Middle frontal gyrus (tissue), 1 donor: Measurements from ENCODE around the gene GRXCR2.
"Not testable (repeated sequence)": the region's sequence is repeated elsewhere in the genome, so short reads cannot be mapped to it uniquely, and the experiment has no call there.

ENCODE experiments used
- DNase-seq: peaks from one replicate; pipeline ENCODE4 v3.0.0-alpha.2; 2015; ENCODE audit warnings: low spot score; ENCODE audit errors: extremely low spot score

Gene GRXCR2

DNA sequence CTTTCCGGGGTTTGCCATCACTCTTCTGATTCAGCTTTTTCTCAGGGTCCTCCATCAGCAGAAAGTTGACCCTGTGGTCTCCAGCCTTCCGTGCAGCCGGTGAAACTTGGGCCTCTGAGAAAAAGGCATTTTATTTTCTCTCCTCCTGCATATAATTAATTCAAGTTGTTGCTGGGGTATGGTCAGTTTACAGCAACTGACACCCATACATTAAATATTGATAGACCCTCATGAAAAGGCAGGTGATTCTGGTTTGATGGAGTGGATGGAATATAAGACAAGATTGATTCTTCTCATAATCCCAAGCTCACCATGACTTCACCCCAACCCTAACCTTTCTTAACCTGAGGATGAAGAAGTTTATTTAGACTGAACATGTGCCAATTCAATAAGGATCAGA lies at the start of gene GRXCR2:
Gene GRXCR2, minus strand, starts transcription at position 101 of the 400 bp plus-strand sequence. Its CDS starts 46 bp downstream, at position 55.
- DNase-seq = no peak

- DNase-seq = no peak
Observed at GRCh38 chr5:145922059-145922458, 49.2 kb upstream of the GRXCR2 start.

DNA sequence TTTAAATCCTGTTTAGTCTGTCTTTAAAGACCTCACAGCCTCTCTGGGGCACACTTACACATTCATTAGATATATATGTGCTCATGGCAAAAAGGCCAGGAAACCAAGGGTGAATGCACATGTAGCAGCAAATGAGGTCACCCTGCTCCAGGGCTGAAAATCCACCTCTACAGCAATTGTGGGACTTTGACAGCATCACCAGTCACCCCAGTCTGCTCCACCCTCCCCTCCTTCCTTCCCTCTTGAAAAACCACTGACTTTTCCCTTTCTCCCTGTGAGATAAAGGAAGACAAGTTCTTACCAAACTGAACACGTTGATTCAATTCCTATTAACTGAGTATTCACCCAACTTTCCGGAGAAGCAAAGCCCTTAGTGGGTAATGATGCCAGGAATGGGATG lies 48.4 kb upstream of the GRXCR2 start:
- no peak for DNase-seq

- no peak for DNase-seq
Observed at GRCh38 chr5:145920542-145921210, 47.9 kb upstream of the GRXCR2 start.

DNA sequence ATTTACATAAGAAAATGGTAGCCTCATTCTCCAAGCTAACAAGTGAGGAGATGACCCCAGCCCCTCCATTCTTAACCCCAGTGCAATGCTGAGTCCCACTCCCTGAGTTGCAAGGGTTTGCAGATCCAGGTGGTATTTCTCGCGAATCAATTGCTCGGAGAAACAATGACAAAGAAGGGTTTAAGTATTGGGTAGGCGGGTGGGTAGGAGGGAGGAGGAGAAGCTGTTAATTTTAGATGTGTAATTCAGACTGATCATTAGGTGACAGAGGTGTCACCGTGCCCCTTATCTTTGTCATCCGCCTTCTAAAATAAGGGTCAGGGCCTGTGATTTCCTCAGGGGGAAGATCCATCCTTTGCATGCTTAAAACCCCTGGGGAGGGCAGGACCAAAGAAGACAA lies 46.6 kb upstream of the GRXCR2 start:
- no peak for DNase-seq

DNA sequence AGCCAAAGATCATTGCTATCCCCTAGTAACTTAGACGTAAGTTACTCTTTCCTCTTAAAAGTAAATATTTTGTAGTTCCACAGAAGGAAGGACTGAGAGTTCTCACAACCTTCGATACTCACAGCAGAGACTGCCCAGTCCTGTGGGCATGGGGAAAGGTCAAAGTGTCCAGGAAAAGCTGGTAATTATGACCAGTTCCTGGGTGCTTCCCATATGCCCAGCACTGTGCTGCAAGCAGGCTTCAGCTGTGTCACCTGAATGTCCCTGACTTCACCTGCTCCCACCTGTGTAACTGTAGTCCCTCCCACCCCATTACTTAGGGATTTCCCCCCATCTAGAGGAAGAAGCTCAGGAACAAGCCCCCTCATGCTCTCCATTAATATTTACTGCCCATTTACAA lies 45.6 kb upstream of the GRXCR2 start:
- no peak for DNase-seq

- no peak for DNase-seq
Observed at GRCh38 chr5:145917288-145917687, 44.5 kb upstream of the GRXCR2 start.

DNA sequence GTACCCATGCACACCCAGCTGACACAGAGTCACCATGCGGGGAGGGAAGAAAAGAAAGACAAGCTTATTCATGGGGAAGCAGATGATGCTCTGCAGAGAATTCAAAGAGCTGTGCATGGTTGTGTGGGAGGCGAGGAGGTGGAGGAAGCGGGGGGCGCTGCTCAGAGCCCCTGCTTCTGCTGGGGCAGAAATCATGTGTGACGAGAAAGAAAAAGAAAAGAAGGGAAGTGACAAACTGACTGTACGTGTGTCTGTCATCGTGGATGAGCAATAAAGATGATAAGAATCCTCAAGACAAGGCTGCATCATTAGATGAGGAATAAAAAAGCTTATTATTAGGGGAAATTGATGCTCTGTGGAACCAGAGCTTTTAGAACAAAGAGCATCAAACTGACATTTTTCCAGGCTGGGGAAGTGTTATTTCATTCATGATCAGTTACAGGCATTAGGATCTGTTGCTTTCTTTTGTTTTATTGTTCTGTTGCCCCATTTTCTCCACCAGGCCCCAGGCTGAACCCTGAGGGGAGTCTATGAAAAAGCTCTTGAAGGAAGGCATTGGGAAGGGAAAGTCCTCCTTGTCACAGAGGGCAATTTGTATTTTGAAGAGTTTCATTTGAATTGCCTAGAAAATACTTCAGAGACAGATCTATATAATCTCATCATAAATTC lies 43.3 kb upstream of the GRXCR2 start:
- no peak for DNase-seq

GRCh38 chr5:145913701-145914100 lies 40.9 kb upstream of the GRXCR2 start:
- DNase-seq = no peak

- no peak for DNase-seq
Observed at GRCh38 chr5:145912594-145912993, 39.8 kb upstream of the GRXCR2 start.

- no peak for DNase-seq
Observed at GRCh38 chr5:145912019-145912418, 39.2 kb upstream of the GRXCR2 start.

DNA sequence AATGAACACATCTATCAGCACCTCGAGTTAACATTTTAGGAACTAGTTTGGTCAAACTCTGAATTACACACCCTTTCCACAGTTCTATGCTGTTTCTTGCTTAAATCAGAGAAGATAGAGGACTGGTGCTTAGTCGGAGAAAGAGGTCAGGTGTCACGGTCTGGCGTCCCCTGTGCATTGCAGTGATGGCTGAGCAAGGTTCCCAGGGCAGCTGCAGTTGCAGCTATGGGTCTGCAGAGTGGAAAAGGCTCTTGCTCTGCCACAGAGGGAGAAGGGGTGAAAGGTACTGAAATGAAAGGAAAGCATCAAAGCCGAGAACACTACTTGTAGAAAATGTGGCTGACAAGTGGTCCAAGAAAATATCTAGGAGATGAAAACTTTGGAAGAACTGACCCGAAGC lies 38.4 kb upstream of the GRXCR2 start:
- DNase-seq = no peak

GRCh38 chr5:145908206-145908960 lies 35.6 kb upstream of the GRXCR2 start:
- no peak for DNase-seq

- no peak for DNase-seq
Observed at GRCh38 chr5:145906401-145906800, 33.6 kb upstream of the GRXCR2 start.

DNA sequence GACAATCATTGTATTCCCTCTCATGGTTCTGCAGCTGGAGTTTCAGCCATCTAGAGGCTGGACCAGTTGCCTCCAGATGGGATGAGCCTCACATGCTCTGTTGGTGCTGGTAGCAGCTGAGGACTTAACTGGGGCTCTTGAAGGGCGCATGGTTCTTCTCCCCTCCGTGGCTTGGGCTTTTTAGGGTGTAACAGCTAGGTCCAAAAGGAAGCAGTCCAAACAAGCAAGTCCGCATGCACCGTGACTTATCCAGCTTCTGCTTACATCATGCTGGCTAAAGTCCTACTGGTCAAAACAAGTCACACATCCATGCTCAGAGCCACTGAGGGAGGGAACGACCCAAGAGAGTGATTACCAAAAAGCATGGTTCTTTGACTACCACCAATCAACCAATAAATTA lies 31.9 kb upstream of the GRXCR2 start:
- no peak for DNase-seq

- no peak for DNase-seq
Observed at GRCh38 chr5:145903867-145904266, 31.1 kb upstream of the GRXCR2 start.

DNA sequence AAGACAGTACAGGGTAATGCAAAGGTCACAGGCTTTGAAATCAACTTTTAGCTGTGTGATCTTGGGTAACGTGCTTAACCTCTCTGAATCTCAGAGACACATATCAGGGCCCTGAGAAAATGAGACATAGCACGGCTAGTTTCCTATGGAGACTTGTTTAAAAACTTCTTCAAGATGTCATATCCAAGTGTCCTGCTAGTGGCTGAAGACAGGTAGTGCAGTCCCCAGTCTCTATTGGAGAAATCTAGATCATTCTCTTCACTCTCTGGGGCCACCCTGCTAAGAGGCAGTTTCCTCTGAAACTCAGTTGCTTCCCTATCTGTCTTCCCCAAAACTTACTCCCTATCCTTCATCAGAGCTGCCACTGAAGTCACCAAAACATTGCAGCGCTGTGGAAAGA lies 30.3 kb upstream of the GRXCR2 start:
- DNase-seq = no peak

GRCh38 chr5:145902421-145902820 lies 29.6 kb upstream of the GRXCR2 start:
- no peak for DNase-seq

GRCh38 chr5:145898171-145898570 lies 25.4 kb upstream of the GRXCR2 start:
- DNase-seq = no peak

- DNase-seq = not testable (repeated sequence)
Observed at GRCh38 chr5:145891378-145891777, 18.6 kb upstream of the GRXCR2 start.

- no peak for DNase-seq
Observed at GRCh38 chr5:145889611-145890010, 16.8 kb upstream of the GRXCR2 start.

GRCh38 chr5:145887976-145888574 lies 15.3 kb upstream of the GRXCR2 start:
- DNase-seq = no peak
